HepG2 (cell line): ENCODE data around the gene OPRD1. TPM values are rescaled to one million over a fixed set of nuclear protein-coding genes. Genes with fewer than 3 reads are reported as not detected.

ENCODE experiments used
- FOXP4 ChIP-seq: sonication (generic); formaldehyde crosslinking; IDR thresholded peaks from 2 replicates; pipeline ENCODE4 v1.4.0; 2020; ENCODE audit warnings: missing genetic modification reagents
- FUBP1 ChIP-seq: sonication (generic); formaldehyde crosslinking; IDR thresholded peaks from 2 replicates; pipeline ENCODE4 v1.5.1; 2020; ENCODE audit warnings: missing genetic modification reagents, mild to moderate bottlenecking, borderline replicate concordance
- GFI1 ChIP-seq: sonication (generic); formaldehyde crosslinking; IDR thresholded peaks from 2 replicates; pipeline ENCODE4 v1.5.0; 2020; ENCODE audit warnings: missing genetic modification reagents, mild to moderate bottlenecking, borderline replicate concordance
- KAT7 ChIP-seq: IDR thresholded peaks from 2 replicates; pipeline ENCODE4 v1.6.1; 2018; ENCODE audit warnings: borderline replicate concordance, missing compliant biosample characterization
- KDM2A ChIP-seq: sonication (generic); formaldehyde crosslinking; IDR thresholded peaks from 2 replicates; pipeline ENCODE4 v1.4.0; 2020; ENCODE audit warnings: low read depth, missing genetic modification reagents, borderline replicate concordance
- KDM5B ChIP-seq: sonication (generic); formaldehyde crosslinking; IDR thresholded peaks from 2 replicates; pipeline ENCODE4 v1.4.0; 2020; ENCODE audit warnings: missing genetic modification reagents, mild to moderate bottlenecking, borderline replicate concordance
- MXD1 ChIP-seq: sonication (generic); formaldehyde crosslinking; IDR thresholded peaks from 2 replicates; pipeline ENCODE4 v1.4.0; 2020; ENCODE audit warnings: mild to moderate bottlenecking, missing genetic modification reagents
- SOX5 ChIP-seq: IDR thresholded peaks from 2 replicates; pipeline ENCODE4 v1.6.1; 2016; ENCODE audit warnings: borderline replicate concordance
- TBX2 ChIP-seq: sonication (generic); formaldehyde crosslinking; IDR thresholded peaks from 2 replicates; pipeline ENCODE4 v1.5.0; 2020; ENCODE audit warnings: missing genetic modification reagents, mild to moderate bottlenecking, borderline replicate concordance
- THAP11 ChIP-seq: IDR thresholded peaks from 2 replicates; pipeline ENCODE4 v1.6.1; 2016; ENCODE audit warnings: missing biosample characterization, missing genetic modification reagents
- ZBTB38 ChIP-seq: sonication (generic); formaldehyde crosslinking; IDR thresholded peaks from 2 replicates; pipeline ENCODE4 v1.5.1; 2020; ENCODE audit warnings: mild to moderate bottlenecking, missing genetic modification reagents
- ZNF335 ChIP-seq: sonication (generic); formaldehyde crosslinking; IDR thresholded peaks from 2 replicates; pipeline ENCODE4 v1.4.0; 2020; ENCODE audit warnings: missing genetic modification reagents
- ZNF687 ChIP-seq: sonication (generic); formaldehyde crosslinking; IDR thresholded peaks from 2 replicates; pipeline ENCODE4 v1.5.1; 2020; ENCODE audit warnings: mild to moderate bottlenecking, missing genetic modification reagents, moderate library complexity
- ZNF691 ChIP-seq: sonication (generic); formaldehyde crosslinking; IDR thresholded peaks from 2 replicates; pipeline ENCODE4 v1.4.0; 2020; ENCODE audit warnings: missing genetic modification reagents, low read depth, mild to moderate bottlenecking, borderline replicate concordance
- ZSCAN21 ChIP-seq: sonication (generic); formaldehyde crosslinking; IDR thresholded peaks from 2 replicates; pipeline ENCODE4 v1.8.0; 2022; ENCODE audit warnings: mild to moderate bottlenecking, missing genetic modification reagents, moderate library complexity, borderline replicate concordance
- polyA plus RNA-seq, 8 experiments: library from polyadenylated mRNA; depleted of rRNA in 3 of 8; stranded (reverse) in 7 of 8; unstranded in 1 of 8; fragments of >200 nt; fragmentation: Illumina TruSeq in 4 of 8; extraction: Trizol in 4 of 8; gene quantifications; 2 replicates each; pipeline versions ENCODE4 v1.2.1 to v1.2.3, GENCODE V29; 2011 to 2016; ENCODE audit warnings: low read depth in 4 of 8, missing spikeins in 1 of 8, mixed read lengths in 1 of 8; ENCODE audit not compliant: insufficient read depth in 1 of 8
- total RNA-seq, 5 experiments: library from RNA; depleted of rRNA; stranded (reverse); fragments of >200 nt; fragmentation: Illumina TruSeq; extraction: Trizol; gene quantifications; 2 replicates each; pipeline ENCODE4 v1.2.3, GENCODE V29; 2016; ENCODE audit warnings: low read depth in 1 of 5
- TF ChIP-seq, protein P1 (sequence below): sonication (generic); formaldehyde crosslinking; conservative IDR thresholded peaks from 2 replicates; pipeline ENCODE4 v1.8.0; 2022; ENCODE audit warnings: mild to moderate bottlenecking, moderate library complexity, missing genetic modification reagents

Gene OPRD1
- total and polyA plus RNA-seq, 2 of the 13 experiments (the other 11 are each of a cell fraction or from before 2014, with no cell fraction given) = 0.02 to 0.03 TPM

- TF ChIP-seq TBX2 (CRISPR knock-in tag) (peak; percentile 29; the same call in 1 of the 2 replicates), THAP11 (CRISPR knock-in tag) (peak; percentile 56; the same call in 1 of the 2 replicates), KDM2A (CRISPR knock-in tag) (peak; percentile 70; the same call in 1 of the 2 replicates), SOX5 (peak; percentile 35; the same call in 1 of the 2 replicates), ZNF691 (CRISPR knock-in tag) (peak; percentile 80; the same call in 1 of the 2 replicates), ZBTB38 (CRISPR knock-in tag) (0 out of 2 replicates have a peak, but pooled peaks have one; percentile 17), FUBP1 (CRISPR knock-in tag) (no peak), KDM5B (CRISPR knock-in tag) (peak; percentile 26; the same call in 1 of the 2 replicates), ZNF335 (CRISPR knock-in tag) (0 out of 2 replicates have a peak, but pooled peaks have one; percentile 41), FOXP4 (CRISPR knock-in tag) (peak; percentile 42; the same call in 1 of the 2 replicates), GFI1 (CRISPR knock-in tag) (peak; percentile 66; the same call in 1 of the 2 replicates), KAT7 (CRISPR knock-in tag) (peak; percentile 49; the same call in 1 of the 2 replicates), ZNF687 (CRISPR knock-in tag) (peak; percentile 70), MXD1 (CRISPR knock-in tag) (no peak), ZSCAN21 (CRISPR knock-in tag) (peak; percentile 43; the same call in 1 of the 2 replicates)
- TF ChIP-seq, protein P1, sequence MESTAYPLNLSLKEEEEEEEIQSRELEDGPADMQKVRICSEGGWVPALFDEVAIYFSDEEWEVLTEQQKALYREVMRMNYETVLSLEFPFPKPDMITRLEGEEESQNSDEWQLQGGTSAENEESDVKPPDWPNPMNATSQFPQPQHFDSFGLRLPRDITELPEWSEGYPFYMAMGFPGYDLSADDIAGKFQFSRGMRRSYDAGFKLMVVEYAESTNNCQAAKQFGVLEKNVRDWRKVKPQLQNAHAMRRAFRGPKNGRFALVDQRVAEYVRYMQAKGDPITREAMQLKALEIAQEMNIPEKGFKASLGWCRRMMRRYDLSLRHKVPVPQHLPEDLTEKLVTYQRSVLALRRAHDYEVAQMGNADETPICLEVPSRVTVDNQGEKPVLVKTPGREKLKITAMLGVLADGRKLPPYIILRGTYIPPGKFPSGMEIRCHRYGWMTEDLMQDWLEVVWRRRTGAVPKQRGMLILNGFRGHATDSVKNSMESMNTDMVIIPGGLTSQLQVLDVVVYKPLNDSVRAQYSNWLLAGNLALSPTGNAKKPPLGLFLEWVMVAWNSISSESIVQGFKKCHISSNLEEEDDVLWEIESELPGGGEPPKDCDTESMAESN (CRISPR knock-in tag) = 0 out of 2 replicates have a peak, but pooled peaks have one; percentile 47
These were observed 70.1 kb downstream of the OPRD1 start (continued) for GRCh38 chr1:28882009-28882628.
